Stomach (tissue), 9 donors: ENCODE data around the gene ARHGEF2. TPM values are rescaled to one million over a fixed set of nuclear protein-coding genes. Genes with fewer than 3 reads are reported as not detected.
A peak's percentile ranks its signal among the peaks of the same experiment; 100 is the strongest.

ENCODE experiments used
- DNase-seq, 2 donors: peaks; one replicate each; pipeline versions ENCODE4 v3.0.0 to v3.0.0-alpha.2; 2013 to 2019
- H3K27ac ChIP-seq, 5 donors: fragments of 200-600 bp in 4 of 5; sonication (generic) in 4 of 5; one replicate each; pipeline ENCODE4 v1.5.1; 2013 to 2019; ENCODE audit warnings: mild to moderate bottlenecking in 1 of 5, moderate library complexity in 1 of 5
- H3K27me3 ChIP-seq, 3 donors: fragments of 200-600 bp; sonication (generic); one replicate each; pipeline ENCODE4 v1.5.1; 2017 to 2019; ENCODE audit warnings: mixed run types in 1 of 3
- H3K36me3 ChIP-seq, 4 donors: fragments of 200-600 bp; sonication (generic); 1 replicate in 3 of 4; 2 replicates in 1 of 4; pipeline ENCODE4 v1.5.1; 2016 to 2019
- H3K4me1 ChIP-seq, 4 donors: fragments of 200-600 bp; sonication (generic); one replicate each; pipeline ENCODE4 v1.5.1; 2016 to 2019
- H3K4me3 ChIP-seq, 4 donors: fragments of 200-600 bp; sonication (generic) in 3 of 4; one replicate each; pipeline ENCODE4 v1.5.1; 2016 to 2019; ENCODE audit warnings: mild to moderate bottlenecking in 1 of 4
- H3K9me3 ChIP-seq, 4 donors: fragments of 200-600 bp; sonication (generic); one replicate each; pipeline ENCODE4 v1.5.1; 2016 to 2019
- CTCF ChIP-seq, 7 experiments: fragments of 450-650 bp in 4 of 7; fragments of 200-600 bp in 3 of 7; sonication (generic) in 3 of 7; IDR thresholded peaks; one replicate each; pipeline ENCODE4 v1.5.1; 2016 to 2019; ENCODE audit warnings: antibody characterized with exemption in 7 of 7, control low read depth in 2 of 7, mild to moderate bottlenecking in 1 of 7
- EP300 ChIP-seq: sonication (generic); formaldehyde crosslinking; IDR thresholded peaks from one replicate; pipeline ENCODE4 v1.6.1; 2017; ENCODE audit warnings: antibody characterized with exemption
- POLR2A ChIP-seq, 4 donors: fragments of 450-650 bp; IDR thresholded peaks; one replicate each; pipeline ENCODE4 v1.6.1; 2016; ENCODE audit warnings: antibody characterized with exemption in 4 of 4, control low read depth in 2 of 4, mild to moderate bottlenecking in 1 of 4, moderate library complexity in 1 of 4
- POLR2AphosphoS5 ChIP-seq, 3 donors: sonication (generic); formaldehyde crosslinking; IDR thresholded peaks; one replicate each; pipeline ENCODE4 v1.6.1; 2016; ENCODE audit warnings: antibody characterized with exemption in 3 of 3
- WGBS, 5 donors: extraction: QIAGEN DNeasy Blood & Tissue Kit in 3 of 5; methylation state at CpG; one replicate each; pipeline versions ENCODE4 v1.1.5 to v1.1.7; 2013 to 2018; 5-methylcytosine and 5-hydroxymethylcytosine counted together
- intact Hi-C: fragments of 100-400 bp; cut with DNase I; formaldehyde crosslinking; loops from one replicate; pipeline ENCODE4 v1.15.1; 2023; ENCODE audit warnings: low total_unique reads
- polyA plus RNA-seq, 3 donors: library from polyadenylated mRNA; stranded (reverse); fragments of 200-250 nt; gene quantifications; one replicate each; pipeline ENCODE4 v1.2.3, GENCODE V29; 2013
- total RNA-seq, 5 donors: library from RNA; depleted of rRNA; stranded (reverse); fragments of >200 nt; gene quantifications; one replicate each; pipeline versions ENCODE4 v1.1.0 to v1.2.3, GENCODE V29; 2014 to 2016
- donor health status: healthy with polysubstance abuse.
- donor health status: Bipolar disorder and iron deficiency.
- donor health status: healthy.

ARHGEF2 gene
- total and polyA plus RNA-seq, 8 donors, result 20.4 to 376 (median 66.5) TPM

DNA sequence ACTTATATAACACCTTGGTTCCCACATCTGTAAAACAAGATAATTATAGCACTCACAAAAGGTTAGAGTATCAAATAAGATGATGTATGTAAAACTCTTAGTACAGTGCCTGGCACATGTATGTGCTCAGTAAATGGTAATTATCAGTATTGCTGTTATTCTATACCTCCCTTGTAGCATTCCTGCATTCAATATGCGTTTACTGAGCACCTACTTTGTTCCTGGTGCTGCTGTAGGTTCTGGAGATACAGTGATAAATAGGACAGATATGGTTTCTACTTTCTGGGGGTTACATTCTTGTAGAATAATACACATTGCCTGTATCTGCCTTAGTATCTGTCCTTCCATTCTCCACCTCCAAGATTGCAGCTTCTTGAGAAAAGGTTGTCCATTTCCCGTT, 43.6 kb upstream of the ARHGEF2 start:
- Histone ChIP-seq H3K27me3 (no peaks in the 10 kb centered on the region), H3K27ac (no peak overlapping the region), H3K36me3 (peaks cover 7 to 26% (median 21%) of the 10 kb centered on the region in 4 donors), H3K9me3 (no peaks in the 10 kb centered on the region), H3K4me3 (no peak overlapping the region), H3K4me1 (peaks cover 13 to 35% (median 27%) of the 10 kb centered on the region in 4 donors)
- intact Hi-C loops, result no loop called here
- no peak for TF ChIP-seq EP300
- no peak for TF ChIP-seq CTCF (IDR thresholded peaks at IDR 0.05)
- no peak for DNase-seq
- 49 to 76% (median 67%) methylated on average over 2 of the region's 2 CpGs for WGBS, 5 donors

- peak overlapping the region; percentile 84 to 90 (median 88) for H3K4me3 ChIP-seq
- DNase-seq, result no peak
- H3K36me3 ChIP-seq, result peaks cover 10 to 35% (median 30%) of the 10 kb centered on the region in 4 donors
- peak overlapping the region in 4 of 5 donors; percentile 93 to 97 (median 94) for H3K27ac ChIP-seq
- H3K4me1 ChIP-seq, result peaks cover 13 to 34% (median 27%) of the 10 kb centered on the region in 4 donors
- intact Hi-C loops, result no loop called here
- 2 to 6% (median 5%) methylated on average over 4 of the region's 4 CpGs for WGBS, 5 donors
- H3K9me3 ChIP-seq, result no peaks in the 10 kb centered on the region
- no peaks in the 10 kb centered on the region for H3K27me3 ChIP-seq
- TF ChIP-seq POLR2AphosphoS5 (IDR thresholded peaks at IDR 0.05), result no peak
- TF ChIP-seq POLR2A (IDR thresholded peaks at IDR 0.05), result no peak
- no peak for TF ChIP-seq CTCF (IDR thresholded peaks at IDR 0.05)
- TF ChIP-seq EP300, result no peak
These were observed 42.7 kb upstream of the ARHGEF2 start for GRCh38 chr1:156021093-156021428.

DNA sequence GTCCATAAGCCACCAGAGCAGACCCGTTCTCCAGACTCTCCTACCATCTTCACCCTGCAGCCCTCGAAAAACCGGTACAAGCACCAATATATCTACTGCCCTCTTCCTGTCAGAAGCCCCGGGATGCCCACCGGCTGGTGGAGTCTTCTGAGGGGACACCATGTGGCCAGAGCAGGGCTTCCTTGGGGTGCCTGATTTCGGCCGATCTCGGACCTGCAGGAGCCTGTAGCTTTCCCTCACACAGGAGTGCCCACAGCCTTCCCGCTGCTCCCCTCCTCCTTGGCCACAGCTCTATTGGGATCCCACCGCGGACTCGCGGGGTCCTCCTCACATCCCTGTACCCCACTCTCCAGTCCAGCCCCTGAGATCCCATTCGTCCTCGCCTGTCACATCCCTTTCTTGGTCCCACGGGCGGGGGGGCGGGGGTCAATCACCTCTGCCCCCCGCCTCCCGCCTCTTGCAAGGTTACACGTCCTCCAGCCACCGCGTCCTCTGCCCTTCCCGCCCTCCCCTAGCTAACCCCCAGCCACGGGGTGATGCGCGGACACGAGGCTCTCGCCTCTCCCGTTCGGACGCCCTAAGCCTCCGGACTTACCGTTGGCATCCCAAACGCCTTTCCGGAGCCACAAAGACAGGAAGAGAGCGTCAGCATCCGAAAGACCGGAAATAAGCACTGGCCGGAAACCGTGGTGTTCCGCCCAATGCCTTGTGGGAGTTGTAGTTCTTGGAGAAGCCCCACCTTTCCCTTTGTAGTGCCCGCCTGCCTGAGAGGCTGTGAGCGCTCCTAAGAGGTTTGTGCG, 42.1 kb upstream of the ARHGEF2 start, which contains the start of gene SSR2:
TSS of gene SSR2 (minus strand) at position 659 of the 800 bp plus-strand sequence. CDS start 784 bp downstream, outside the sequence.
- Histone ChIP-seq H3K36me3 (peaks cover 10 to 41% (median 36%) of the 10 kb centered on the region in 4 donors), H3K4me1 (peaks cover 13 to 28% (median 25%) of the 10 kb centered on the region in 4 donors), H3K9me3 (no peaks in the 10 kb centered on the region), H3K27me3 (no peaks in the 10 kb centered on the region), H3K4me3 (peak within 1 kb of the TSS; percentile 84 to 90 (median 88)), H3K27ac (peak within 1 kb of the TSS; percentile 92 to 97 (median 93))
- WGBS, 5 donors, result 0 to 1% (median 0%) methylated on average over 39 to 45 of the region's 45 CpGs
- DNase-seq, result peak; percentile 90 to 97
- intact Hi-C loops, result no loop called here
- TF ChIP-seq EP300 (no peak), POLR2AphosphoS5 (IDR thresholded peaks at IDR 0.05) (peak; percentile 79 to 96 (median 91)), CTCF (IDR thresholded peaks at IDR 0.05) (no peak)

DNA sequence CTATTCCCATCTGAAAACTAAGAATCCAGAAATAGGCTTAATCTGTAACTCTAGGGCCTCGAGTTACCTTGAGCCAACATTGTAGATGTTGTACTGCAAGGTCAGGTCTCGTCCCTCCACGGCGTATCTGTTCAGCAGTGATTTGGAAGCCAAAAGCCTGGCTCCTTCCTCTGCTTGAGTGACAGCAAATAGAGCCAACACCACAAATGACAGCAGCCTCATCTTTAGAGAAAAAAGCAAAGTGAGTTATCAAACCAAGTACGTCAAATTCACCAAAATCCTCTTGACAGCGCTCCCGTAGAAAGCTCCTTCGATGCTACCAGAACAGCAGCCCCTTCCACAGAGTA, 41.6 kb upstream of the ARHGEF2 start:
- 21 to 36% (median 28%) methylated on average over 5 to 8 of the region's 8 CpGs for whole genome bisulfite sequencing, 5 donors
- intact Hi-C loops, result no loop called here
- H3K27ac ChIP-seq, result peak overlapping the region; percentile 92 to 97 (median 93)

More for the DNA sequence above, 41.6 kb upstream of the ARHGEF2 start:
- TF ChIP-seq CTCF (IDR thresholded peaks at IDR 0.05), result no peak
- TF ChIP-seq POLR2AphosphoS5 (IDR thresholded peaks at IDR 0.05), result no peak
- TF ChIP-seq EP300, result no peak
- no peak for TF ChIP-seq POLR2A (IDR thresholded peaks at IDR 0.05)
- Histone ChIP-seq H3K9me3 (no peaks in the 10 kb centered on the region), H3K36me3 (peaks cover 13 to 46% (median 39%) of the 10 kb centered on the region in 4 donors), H3K4me1 (peaks cover 13 to 28% (median 25%) of the 10 kb centered on the region in 4 donors), H3K27me3 (no peaks in the 10 kb centered on the region), H3K4me3 (peak overlapping the region; percentile 84 to 90 (median 88))
- DNase-seq, result no peak
